Tibial artery (tissue), 4 donors: ENCODE data around the gene PALM2AKAP2.
A peak's percentile ranks its signal among the peaks of the same experiment; 100 is the strongest.

Experiments used
- DNase-seq, 2 donors: peaks; one replicate each; pipeline ENCODE4 v3.0.0-alpha.2; 2019
- H3K27ac ChIP-seq, 2 donors: fragments of 200-600 bp; sonication (generic) in 1 of 2; 1 replicate in 1 of 2; 2 replicates in 1 of 2; pipeline ENCODE4 v1.5.1; 2018 to 2019; ENCODE audit warnings: mild to moderate bottlenecking in 1 of 2
- H3K27me3 ChIP-seq, 2 donors: fragments of 200-600 bp; sonication (generic) in 1 of 2; one replicate each; pipeline versions ENCODE4 v1.5.1 to v1.6.0; 2016 to 2019
- H3K36me3 ChIP-seq, 3 donors: fragments of 200-600 bp; sonication (generic) in 2 of 3; one replicate each; pipeline ENCODE4 v1.5.1; 2016 to 2019; ENCODE audit warnings: mild to moderate bottlenecking in 2 of 3
- H3K4me1 ChIP-seq, 4 donors: fragments of 200-600 bp; sonication (generic) in 2 of 4; 1 replicate in 3 of 4; 2 replicates in 1 of 4; pipeline ENCODE4 v1.5.1; 2016 to 2019
- H3K4me3 ChIP-seq, 2 donors: fragments of 200-600 bp; sonication (generic) in 1 of 2; 1 replicate in 1 of 2; 2 replicates in 1 of 2; pipeline ENCODE4 v1.5.1; 2018 to 2019; ENCODE audit warnings: mild to moderate bottlenecking in 2 of 2
- H3K9me3 ChIP-seq, 3 donors: fragments of 200-600 bp; sonication (generic) in 1 of 3; one replicate each; pipeline ENCODE4 v1.5.1; 2016 to 2019
- intact Hi-C: fragments of 100-400 bp; cut with DNase I; formaldehyde crosslinking; loops from one replicate; pipeline ENCODE4 v1.15.0; 2023; ENCODE audit warnings: low total_unique reads
- TF ChIP-seq, protein P1 (sequence below), 2 experiments: fragments of 200-600 bp in 1 of 2; fragments of 450-650 bp in 1 of 2; IDR thresholded peaks; one replicate each; pipeline ENCODE4 v1.5.1; 2017 to 2019; ENCODE audit warnings: antibody characterized with exemption in 2 of 2, mild to moderate bottlenecking in 1 of 2, moderate library complexity in 1 of 2

Gene PALM2AKAP2

DNA sequence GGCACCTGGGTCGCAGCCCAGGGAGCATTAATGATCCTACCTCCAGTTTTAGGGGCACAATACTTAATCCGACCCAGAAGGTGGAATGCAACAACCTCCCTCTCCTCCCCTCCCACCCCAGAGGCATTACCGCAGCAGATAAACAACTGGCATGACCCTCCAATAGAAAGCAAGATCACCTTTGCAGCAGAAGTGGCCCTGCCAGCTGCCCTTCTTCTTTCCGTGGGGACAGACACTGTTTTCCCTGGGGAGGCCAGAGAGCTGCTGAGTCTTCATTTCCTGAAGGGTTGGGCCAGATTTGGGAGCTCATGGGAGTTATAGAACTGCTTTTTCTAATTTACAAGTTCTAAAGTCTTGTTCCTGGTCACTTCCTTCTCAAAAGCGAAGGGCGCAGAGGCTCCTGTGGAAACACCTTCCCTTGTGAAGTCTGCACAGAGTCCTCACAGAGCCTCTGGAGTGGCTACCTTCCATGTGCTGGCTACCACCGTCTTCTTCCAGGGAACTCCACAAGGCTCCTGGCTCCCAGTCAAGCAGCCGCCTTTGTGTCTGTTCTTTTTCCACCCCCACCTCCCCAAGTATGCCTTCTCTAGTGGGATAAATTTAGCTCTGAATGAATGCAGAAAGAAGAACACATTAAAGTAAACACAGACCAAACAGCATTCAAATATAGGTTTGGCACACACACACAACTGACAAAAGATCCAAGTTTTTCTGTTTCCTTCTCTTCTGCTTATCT is 8.0 kb upstream of the PALM2AKAP2 start:
- intact Hi-C loops: no loop called here
- Histone ChIP-seq H3K36me3 (no peaks in the 10 kb centered on the region), H3K9me3 (no peaks in the 10 kb centered on the region), H3K27me3 (no peaks in the 10 kb centered on the region), H3K4me3 (no peak overlapping the region), H3K4me1 (peaks cover 0 to 44% (median 27%) of the 10 kb centered on the region in 4 donors), H3K27ac (no peak overlapping the region)
- no peak for DNase-seq
- TF ChIP-seq, protein P1, sequence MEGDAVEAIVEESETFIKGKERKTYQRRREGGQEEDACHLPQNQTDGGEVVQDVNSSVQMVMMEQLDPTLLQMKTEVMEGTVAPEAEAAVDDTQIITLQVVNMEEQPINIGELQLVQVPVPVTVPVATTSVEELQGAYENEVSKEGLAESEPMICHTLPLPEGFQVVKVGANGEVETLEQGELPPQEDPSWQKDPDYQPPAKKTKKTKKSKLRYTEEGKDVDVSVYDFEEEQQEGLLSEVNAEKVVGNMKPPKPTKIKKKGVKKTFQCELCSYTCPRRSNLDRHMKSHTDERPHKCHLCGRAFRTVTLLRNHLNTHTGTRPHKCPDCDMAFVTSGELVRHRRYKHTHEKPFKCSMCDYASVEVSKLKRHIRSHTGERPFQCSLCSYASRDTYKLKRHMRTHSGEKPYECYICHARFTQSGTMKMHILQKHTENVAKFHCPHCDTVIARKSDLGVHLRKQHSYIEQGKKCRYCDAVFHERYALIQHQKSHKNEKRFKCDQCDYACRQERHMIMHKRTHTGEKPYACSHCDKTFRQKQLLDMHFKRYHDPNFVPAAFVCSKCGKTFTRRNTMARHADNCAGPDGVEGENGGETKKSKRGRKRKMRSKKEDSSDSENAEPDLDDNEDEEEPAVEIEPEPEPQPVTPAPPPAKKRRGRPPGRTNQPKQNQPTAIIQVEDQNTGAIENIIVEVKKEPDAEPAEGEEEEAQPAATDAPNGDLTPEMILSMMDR (IDR thresholded peaks at IDR 0.05): no peak

DNA sequence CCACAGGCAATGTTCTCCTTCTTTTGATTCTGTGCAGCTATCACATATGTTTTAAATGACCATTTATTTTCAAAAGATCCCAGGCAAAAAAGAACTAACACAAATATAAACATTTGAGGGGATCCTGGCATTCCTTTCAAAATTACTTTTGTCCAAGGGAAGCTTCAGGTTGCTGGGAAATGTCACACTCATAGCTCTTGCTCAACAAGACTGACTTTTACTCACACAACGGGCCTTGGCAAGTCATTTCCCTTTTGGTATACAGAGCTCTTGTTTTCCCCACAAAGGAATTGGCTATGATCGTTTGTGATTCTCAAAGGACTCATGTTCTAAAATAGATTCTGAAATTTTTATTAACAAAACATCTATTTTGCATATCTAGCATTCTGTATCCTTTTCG is 4.5 kb upstream of the PALM2AKAP2 start:
- Histone ChIP-seq H3K4me1 (peaks cover 0 to 29% (median 17%) of the 10 kb centered on the region in 4 donors), H3K4me3 (no peak overlapping the region), H3K27me3 (no peaks in the 10 kb centered on the region), H3K9me3 (no peaks in the 10 kb centered on the region), H3K27ac (no peak overlapping the region), H3K36me3 (no peaks in the 10 kb centered on the region)
- intact Hi-C loops: no loop called here
- DNase-seq: no peak
- TF ChIP-seq, protein P1 (IDR thresholded peaks at IDR 0.05): no peak

DNA sequence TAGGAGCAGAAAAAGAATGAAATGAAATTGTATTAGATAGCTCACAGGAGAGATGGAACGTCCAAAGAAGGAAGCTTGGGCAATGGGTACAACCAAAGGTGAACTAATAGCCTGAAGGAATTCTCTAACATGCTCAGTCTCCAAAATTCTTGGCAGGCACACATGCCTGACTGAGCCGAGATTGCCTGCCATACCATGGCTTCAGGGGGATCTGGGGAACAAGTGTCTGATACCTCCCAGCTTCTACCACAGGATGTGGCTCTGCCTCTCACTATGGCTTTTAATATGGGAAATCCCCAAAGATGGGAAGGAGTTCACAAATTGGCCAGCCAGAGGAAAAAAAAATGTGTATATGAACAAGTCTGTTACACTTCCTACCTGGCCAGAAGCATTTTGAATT is 3.6 kb upstream of the PALM2AKAP2 start:
- Histone ChIP-seq H3K27ac (no peak overlapping the region), H3K9me3 (no peaks in the 10 kb centered on the region), H3K4me3 (no peak overlapping the region), H3K4me1 (peaks cover 0 to 23% (median 10%) of the 10 kb centered on the region in 4 donors), H3K36me3 (no peaks in the 10 kb centered on the region), H3K27me3 (no peaks in the 10 kb centered on the region)
- intact Hi-C loops: no loop called here
- no peak for DNase-seq
- TF ChIP-seq, protein P1 (IDR thresholded peaks at IDR 0.05): no peak

DNA sequence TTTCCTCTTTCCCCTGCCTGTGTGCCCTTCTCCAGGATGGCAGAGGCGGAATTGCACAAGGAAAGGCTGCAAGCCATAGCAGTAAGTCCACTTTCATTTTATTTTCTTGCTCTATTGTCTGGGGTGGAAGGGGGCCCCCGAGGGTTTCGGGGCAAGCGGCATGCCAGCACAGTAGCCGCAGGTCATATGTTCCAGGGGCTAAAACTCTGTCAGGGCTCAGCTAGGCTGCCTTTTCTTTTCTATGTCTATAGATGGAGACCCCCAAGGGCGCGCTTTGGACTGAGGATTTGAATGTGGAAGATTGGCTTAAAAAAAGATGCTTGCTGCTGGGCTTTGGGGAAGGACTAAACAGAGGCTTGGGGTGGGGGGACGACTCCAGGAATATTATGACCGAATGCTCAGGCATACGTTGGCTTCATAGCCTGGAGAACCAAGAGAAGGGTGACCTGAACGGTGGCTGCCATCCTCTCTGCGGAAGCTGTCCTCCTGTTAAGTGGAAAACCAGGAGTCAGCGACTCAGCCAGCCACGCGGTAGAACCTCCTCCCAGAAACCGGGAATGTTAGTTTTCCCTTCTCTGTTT is 545 bp downstream of the PALM2AKAP2 start:
- Histone ChIP-seq H3K4me3 (peak overlapping the region; percentile 73 to 75), H3K27me3 (no peaks in the 10 kb centered on the region), H3K27ac (peak overlapping the region; percentile 77 to 80), H3K36me3 (no peaks in the 10 kb centered on the region), H3K4me1 (peaks cover 0 to 29% (median 13%) of the 10 kb centered on the region in 4 donors), H3K9me3 (no peaks in the 10 kb centered on the region)
- no peak for DNase-seq
- intact Hi-C loops: no loop called here
- TF ChIP-seq, protein P1 (IDR thresholded peaks at IDR 0.05): no peak

DNA sequence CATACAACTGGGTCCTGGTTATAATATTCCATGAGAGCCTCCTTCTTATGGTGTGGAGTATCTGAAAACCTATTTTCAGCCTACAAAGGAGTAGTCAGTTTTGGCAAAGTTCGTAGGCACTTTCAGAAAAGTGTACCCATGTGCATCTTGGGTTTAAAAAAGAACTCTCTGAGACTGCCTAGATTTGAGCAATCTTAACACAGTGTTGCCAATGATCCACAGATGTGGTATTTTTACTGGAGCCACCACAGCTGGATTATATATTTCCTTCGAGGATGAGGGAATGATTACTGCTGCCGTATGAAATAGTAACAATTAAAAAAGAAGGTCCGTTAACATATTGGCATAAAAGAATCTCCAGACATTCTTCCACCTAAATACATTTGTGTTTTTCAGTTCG is 1.1 kb downstream of the PALM2AKAP2 start:
- Histone ChIP-seq H3K9me3 (no peaks in the 10 kb centered on the region), H3K27me3 (no peaks in the 10 kb centered on the region), H3K4me3 (peak overlapping the region; percentile 73 to 75), H3K4me1 (peaks cover 0 to 34% (median 13%) of the 10 kb centered on the region in 4 donors), H3K27ac (peak overlapping the region; percentile 77 to 80), H3K36me3 (no peaks in the 10 kb centered on the region)
- no peak for DNase-seq
- intact Hi-C loops: no loop called here
- TF ChIP-seq, protein P1 (IDR thresholded peaks at IDR 0.05): no peak
